Spleen (tissue), 11 donors: Measurements from ENCODE around the gene WSCD2. TPM values are rescaled to one million over a fixed set of nuclear protein-coding genes. Genes with fewer than 3 reads are reported as not detected.

Experiments used
- DNase-seq: peaks from one replicate; pipeline ENCODE4 v3.0.0-alpha.2; 2020
- H3K27ac ChIP-seq, 8 donors: fragments of 200-600 bp; sonication (generic) in 7 of 8; 1 replicate in 4 of 8; 2 replicates in 4 of 8; pipeline versions ENCODE4 v1.5.0 to v1.8.0; 2016 to 2021; ENCODE audit warnings: inconsistent platforms in 4 of 8, mild to moderate bottlenecking in 4 of 8, moderate library complexity in 1 of 8
- H3K27me3 ChIP-seq, 7 donors: fragments of 200-600 bp; sonication (generic) in 6 of 7; replicated peaks in 1 of 7; 1 replicate in 4 of 7; 2 replicates in 3 of 7; pipeline versions ENCODE4 v1.5.0 to v1.8.0; 2016 to 2021; ENCODE audit warnings: inconsistent platforms in 3 of 7, mild to moderate bottlenecking in 1 of 7
- H3K36me3 ChIP-seq, 6 donors: fragments of 200-600 bp; sonication (generic) in 5 of 6; 1 replicate in 4 of 6; 2 replicates in 2 of 6; pipeline versions ENCODE4 v1.5.0 to v1.8.0; 2016 to 2021; ENCODE audit warnings: inconsistent platforms in 2 of 6
- H3K4me1 ChIP-seq, 6 donors: fragments of 200-600 bp; sonication (generic) in 5 of 6; 1 replicate in 3 of 6; 2 replicates in 3 of 6; pipeline versions ENCODE4 v1.5.0 to v1.8.0; 2016 to 2021; ENCODE audit warnings: inconsistent platforms in 3 of 6
- H3K4me3 ChIP-seq, 8 donors: fragments of 200-600 bp; sonication (generic) in 7 of 8; 1 replicate in 4 of 8; 2 replicates in 4 of 8; pipeline versions ENCODE4 v1.5.0 to v1.8.0; 2016 to 2021; ENCODE audit warnings: inconsistent platforms in 4 of 8, mild to moderate bottlenecking in 4 of 8, moderate library complexity in 2 of 8
- H3K9me3 ChIP-seq, 8 donors: fragments of 200-600 bp; sonication (generic) in 7 of 8; 1 replicate in 4 of 8; 2 replicates in 4 of 8; pipeline versions ENCODE4 v1.5.0 to v1.8.0; 2016 to 2021; ENCODE audit warnings: inconsistent platforms in 4 of 8
- CTCF ChIP-seq, 11 experiments: fragments of 200-600 bp in 7 of 11; fragments of 450-650 bp in 4 of 11; sonication (generic) in 4 of 11; IDR thresholded peaks in 8 of 11; conservative IDR thresholded peaks in 3 of 11; 1 replicate in 7 of 11; 2 replicates in 4 of 11; pipeline versions ENCODE4 v1.4.0 to v1.8.0; 2016 to 2021; ENCODE audit warnings: antibody characterized with exemption in 11 of 11, inconsistent platforms in 4 of 11, mild to moderate bottlenecking in 1 of 11
- POLR2A ChIP-seq, 3 donors: fragments of 450-650 bp; IDR thresholded peaks; one replicate each; pipeline ENCODE4 v1.5.1; 2017; ENCODE audit warnings: antibody characterized with exemption in 3 of 3, mild to moderate bottlenecking in 1 of 3
- POLR2AphosphoS5 ChIP-seq, 3 donors: sonication (generic); formaldehyde crosslinking; IDR thresholded peaks; one replicate each; pipeline ENCODE4 v1.5.1; 2017; ENCODE audit warnings: antibody characterized with exemption in 3 of 3
- WGBS, 5 donors: extraction: QIAGEN DNeasy Blood & Tissue Kit in 3 of 5; methylation state at CpG; one replicate each; pipeline versions ENCODE4 v1.1.5 to v1.1.7; 2013 to 2018; 5-methylcytosine and 5-hydroxymethylcytosine counted together
- intact Hi-C: fragments of 100-400 bp; cut with DNase I; formaldehyde crosslinking; loops from one replicate; pipeline ENCODE4 v1.15.0; 2023; ENCODE audit warnings: low total_unique reads
- polyA plus RNA-seq, 3 donors: library from polyadenylated mRNA; stranded (reverse); fragments of 200-250 nt; gene quantifications; one replicate each; pipeline ENCODE4 v1.2.1, GENCODE V29; 2013
- total RNA-seq, 7 donors: library from RNA; depleted of rRNA in 3 of 7; stranded (reverse); fragments of >200 nt in 3 of 7; fragmentation: NEBNext Ultra II Directional in 4 of 7; extraction: Animal tissue kit (Norgen Biotek cat#: 25700) in 4 of 7; gene quantifications; one replicate each; pipeline versions ENCODE4 v1.1.0 to v1.2.1, GENCODE V29; 2016 to 2021
- donor health status: healthy with polysubstance abuse.
- donor health status: DM: no; HTN: no; CAD: no; lungs with moderate emphysema.
- donor health status: DM: no; HTN: no; CAD: no.
- donor health status: Bipolar disorder and iron deficiency.
- donor health status: healthy.
- donor health status: DM: no; HTN: no; CAD: no.
- donor health status: DM: yes; HTN: yes; CAD: no.

The WSCD2 gene
- total and polyA plus RNA-seq, 10 donors, result 0.09 to 0.60 (median 0.23) TPM; not detected in 1

- WGBS, 5 donors, result 49 to 61% (median 54%) methylated on average over 2 of the region's 2 CpGs
- intact Hi-C loops, result no loop called here
- Histone ChIP-seq H3K27ac (no peak overlapping the region), H3K36me3 (no peaks in the 10 kb centered on the region), H3K27me3 (peaks cover 0 to 8% (median 0%) of the 10 kb centered on the region in 7 donors), H3K4me3 (no peak overlapping the region), H3K4me1 (no peaks in the 10 kb centered on the region), H3K9me3 (peaks cover 0 to 7% (median 0%) of the 10 kb centered on the region in 8 donors)
- no peak for TF ChIP-seq CTCF (IDR thresholded peaks at IDR 0.05 in 8 of 11, conservative IDR thresholded peaks at IDR 0.05 in 3 of 11)
- no peak for TF ChIP-seq POLR2AphosphoS5 (IDR thresholded peaks at IDR 0.05)
- no peak for TF ChIP-seq POLR2A (IDR thresholded peaks at IDR 0.05)
- no peak for DNase-seq
Observed at GRCh38 chr12:108270035-108270848, 141.2 kb downstream of the WSCD2 start.

DNA sequence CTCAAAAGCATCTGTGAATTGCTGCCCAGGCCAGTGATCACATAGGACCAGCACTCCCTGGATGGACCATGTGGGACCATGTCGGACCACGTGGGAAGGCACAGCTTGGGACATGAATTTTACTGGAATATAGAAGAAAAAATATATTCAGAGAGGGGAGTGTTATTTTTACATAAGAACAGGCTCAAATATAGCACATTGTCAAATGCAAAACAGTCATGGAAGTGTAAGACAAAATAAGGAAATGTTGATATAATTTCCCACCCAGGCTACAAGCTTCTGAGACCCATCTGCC is 141.7 kb downstream of the WSCD2 start:
- Histone ChIP-seq H3K27me3 (peaks cover 0 to 8% (median 0%) of the 10 kb centered on the region in 7 donors), H3K9me3 (peaks cover 0 to 7% (median 0%) of the 10 kb centered on the region in 8 donors), H3K27ac (no peak overlapping the region), H3K4me3 (no peak overlapping the region), H3K4me1 (no peaks in the 10 kb centered on the region), H3K36me3 (no peaks in the 10 kb centered on the region)
- intact Hi-C loops, result no loop called here
- WGBS, 5 donors, result 67 to 84% (median 69%) methylated on average over 2 of the region's 2 CpGs
- no peak for DNase-seq
- TF ChIP-seq POLR2A (IDR thresholded peaks at IDR 0.05) (no peak), CTCF (IDR thresholded peaks at IDR 0.05 in 8 of 11, conservative IDR thresholded peaks at IDR 0.05 in 3 of 11) (no peak), POLR2AphosphoS5 (IDR thresholded peaks at IDR 0.05) (no peak)

- Histone ChIP-seq H3K9me3 (peaks cover 0 to 7% (median 0%) of the 10 kb centered on the region in 8 donors), H3K4me3 (no peak overlapping the region), H3K27me3 (peaks cover 0 to 6% (median 0%) of the 10 kb centered on the region in 7 donors), H3K36me3 (no peaks in the 10 kb centered on the region), H3K4me1 (no peaks in the 10 kb centered on the region), H3K27ac (no peak overlapping the region)
- 66 to 85% (median 76%) methylated on average over 6 of the region's 6 CpGs for WGBS, 5 donors
- DNase-seq, result no peak
- no peak for TF ChIP-seq POLR2A (IDR thresholded peaks at IDR 0.05)
- TF ChIP-seq CTCF (IDR thresholded peaks at IDR 0.05 in 8 of 11, conservative IDR thresholded peaks at IDR 0.05 in 3 of 11), result no peak
- no peak for TF ChIP-seq POLR2AphosphoS5 (IDR thresholded peaks at IDR 0.05)
- intact Hi-C loops, result no loop called here
Observed at GRCh38 chr12:108271951-108272872, 143.1 kb downstream of the WSCD2 start.

- 49 to 82% (median 77%) methylated on average over 2 of the region's 2 CpGs for WGBS, 5 donors
- TF ChIP-seq POLR2AphosphoS5 (IDR thresholded peaks at IDR 0.05), result no peak
- no peak for TF ChIP-seq CTCF (IDR thresholded peaks at IDR 0.05 in 8 of 11, conservative IDR thresholded peaks at IDR 0.05 in 3 of 11)
- TF ChIP-seq POLR2A (IDR thresholded peaks at IDR 0.05), result no peak
- Histone ChIP-seq H3K4me1 (no peaks in the 10 kb centered on the region), H3K27ac (no peak overlapping the region), H3K36me3 (no peaks in the 10 kb centered on the region), H3K4me3 (no peak overlapping the region), H3K9me3 (peaks cover 0 to 7% (median 0%) of the 10 kb centered on the region in 8 donors), H3K27me3 (peaks cover 0 to 5% (median 0%) of the 10 kb centered on the region in 7 donors)
- intact Hi-C loops, result no loop called here
- no peak for DNase-seq
Observed at GRCh38 chr12:108273217-108273616, 144.1 kb downstream of the WSCD2 start.
